HG03571 (cell line): ENCODE data around the gene HOXB2.

Experiments
- ATAC-seq: cut with Tn5 transposase; IDR thresholded peaks from one replicate; pipeline ENCODE4 v1.9.1; 2021; ENCODE audit not compliant: unreplicated experiment

The HOXB2 gene

GRCh38 chr17:48494335-48494734, 50.6 kb downstream of the HOXB2 start:
- ATAC-seq = no peak
